ENCODE measurements around the gene ITGB7. TPM values are rescaled to one million over a fixed set of nuclear protein-coding genes. Genes with fewer than 3 reads are reported as not detected.

The ITGB7 gene
- total RNA-seq, 2 experiments from 2014 or later: 621 to 702 TPM

DNA sequence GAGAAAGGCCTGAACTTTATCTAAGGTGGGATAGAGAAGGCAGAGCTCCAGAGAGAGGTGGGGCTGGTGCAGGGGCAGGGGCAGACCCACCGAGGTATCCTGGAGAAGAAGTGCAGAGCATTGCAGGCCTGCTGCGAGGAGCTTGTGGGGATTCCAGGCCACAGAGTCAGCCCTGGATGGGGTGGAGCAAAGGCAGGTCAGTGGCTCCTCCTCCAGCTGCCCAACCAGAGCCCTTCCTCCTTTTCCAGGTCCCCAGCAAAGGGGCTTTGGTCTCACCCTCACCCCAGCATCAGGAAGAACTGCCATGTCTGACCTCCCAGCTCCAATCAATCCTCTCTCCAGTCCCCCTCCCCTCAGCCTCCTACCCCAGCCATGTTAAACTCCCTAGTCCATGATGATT is 46.4 kb downstream of the ITGB7 start:
- CTCF ChIA-PET: interaction anchor here (0.7 to 5.1 kb wide), 24 partner anchors 12 to 163 kb away, joined by 3 to 33 read pairs (median 5); partner anchors contain the start of genes AAAS, CSAD, EIF4B and ITGB7
- Mint-ChIP-seq H3K4me3 (no peak overlapping the region), H3K36me3 (ENCODE audit: low read depth) (peaks cover 2% of the 10 kb centered on the region), H3K27me3 (no peaks in the 10 kb centered on the region), H3K9me3 (no peaks in the 10 kb centered on the region), H3K4me1 (peaks cover 9% of the 10 kb centered on the region), H3K27ac (no peak overlapping the region)
- POLR2A ChIA-PET: no interaction called here
- DNase-seq: no peak

DNA sequence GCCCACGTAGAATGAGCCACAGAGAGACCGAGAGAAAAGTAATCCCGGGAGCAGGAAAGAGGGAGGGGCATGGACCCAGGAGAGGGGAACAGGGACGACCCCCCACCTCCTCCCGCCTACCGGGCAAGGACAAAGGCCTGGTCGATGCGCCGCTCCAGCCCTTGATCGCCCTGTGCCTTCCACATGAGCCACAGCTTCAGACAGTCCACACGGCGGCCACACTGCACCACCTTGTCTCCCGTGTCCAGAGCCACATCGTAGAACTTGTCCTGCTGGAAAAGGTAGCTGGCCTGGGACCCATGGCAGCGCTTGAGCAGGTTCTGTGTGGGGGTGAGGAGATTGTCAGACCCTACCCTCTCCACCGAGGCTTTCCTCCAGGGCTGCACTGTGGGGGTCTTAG is 47.1 kb downstream of the ITGB7 start:
- H3K36me3 Mint-ChIP-seq (ENCODE audit: low read depth): peaks cover 2% of the 10 kb centered on the region
- peak overlapping the region; percentile 26 for H3K27ac Mint-ChIP-seq
- CTCF ChIA-PET: interaction anchor here (0.7 to 5.1 kb wide), 38 partner anchors 9 to 185 kb away, joined by 3 to 33 read pairs (median 5); partner anchors contain the start of genes AAAS, CSAD, ITGB7 and SOAT2
- no peak overlapping the region for H3K4me3 Mint-ChIP-seq
- no peaks in the 10 kb centered on the region for H3K9me3 Mint-ChIP-seq
- H3K27me3 Mint-ChIP-seq: no peaks in the 10 kb centered on the region
- no peak for DNase-seq
- POLR2A ChIA-PET: no interaction called here
- peaks cover 9% of the 10 kb centered on the region for H3K4me1 Mint-ChIP-seq

DNA sequence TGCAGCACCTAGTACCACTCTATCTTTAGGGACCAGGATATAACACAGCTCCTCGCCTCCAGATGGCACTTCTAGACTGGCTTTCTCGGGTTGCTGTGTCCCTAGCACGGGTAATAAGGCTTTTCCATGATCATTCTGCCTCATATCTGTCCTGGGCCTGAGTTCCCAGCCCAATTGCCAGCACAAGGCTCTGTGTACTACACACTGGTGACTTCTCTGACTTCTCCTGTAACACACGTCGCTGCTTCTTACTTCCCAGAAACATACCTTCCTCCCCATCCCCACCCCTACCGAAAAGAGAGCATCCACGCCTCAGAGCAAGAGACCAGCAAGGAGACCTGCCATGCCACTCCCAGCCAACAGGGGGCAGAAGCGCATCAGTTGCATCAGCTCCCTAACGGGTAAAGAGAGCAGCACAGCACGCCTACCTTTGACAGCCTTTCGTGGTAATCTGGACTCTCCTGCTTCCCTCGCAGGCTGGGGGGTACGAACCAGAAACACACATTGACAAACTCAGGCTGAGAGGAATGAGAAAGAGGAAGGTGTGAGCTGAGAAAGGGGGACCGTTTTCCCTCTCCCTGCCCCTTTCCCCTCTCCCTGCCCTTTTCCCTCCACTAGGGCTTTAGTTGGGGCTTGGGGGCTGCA is 47.7 kb downstream of the ITGB7 start:
- DNase-seq: peak; percentile 93
- H3K27me3 Mint-ChIP-seq: no peaks in the 10 kb centered on the region
- H3K27ac Mint-ChIP-seq: peak overlapping the region; percentile 26
- POLR2A ChIA-PET: no interaction called here
- CTCF ChIA-PET: interaction anchor here (0.6 to 5.1 kb wide), 38 partner anchors 8 to 186 kb away, joined by 3 to 33 read pairs (median 5); partner anchors contain the start of genes AAAS, CSAD, SOAT2 and SPRYD3
- peaks cover 2% of the 10 kb centered on the region for H3K36me3 Mint-ChIP-seq (ENCODE audit: low read depth)
- no peak overlapping the region for H3K4me3 Mint-ChIP-seq
- peaks cover 9% of the 10 kb centered on the region for H3K4me1 Mint-ChIP-seq
- no peaks in the 10 kb centered on the region for H3K9me3 Mint-ChIP-seq

DNA sequence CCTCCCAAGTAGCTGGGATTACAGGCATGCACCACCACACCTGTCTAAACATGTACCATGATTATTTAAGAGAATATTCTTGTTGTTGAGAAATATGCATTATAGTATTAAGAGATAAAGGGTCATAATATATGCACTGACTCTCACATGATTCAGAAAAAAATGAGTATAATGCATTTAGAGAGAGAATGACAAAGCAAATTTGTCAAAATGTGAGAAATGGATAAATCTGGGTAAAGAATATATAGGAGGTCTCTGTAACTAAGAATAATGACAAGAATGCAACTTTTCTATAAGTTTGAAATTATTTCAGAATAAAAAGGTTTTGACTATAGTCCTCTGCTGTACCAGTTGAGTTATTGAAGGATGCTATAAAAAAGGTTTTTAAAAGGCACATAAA is 54.7 kb downstream of the ITGB7 start:
- Mint-ChIP-seq H3K27ac (no peak overlapping the region), H3K36me3 (ENCODE audit: low read depth) (no peaks in the 10 kb centered on the region), H3K4me1 (peaks cover 1% of the 10 kb centered on the region), H3K27me3 (peaks cover 2% of the 10 kb centered on the region), H3K4me3 (no peak overlapping the region), H3K9me3 (no peaks in the 10 kb centered on the region)
- ChIA-PET CTCF (no interaction called here), POLR2A (no interaction called here)
- DNase-seq: no peak

DNA sequence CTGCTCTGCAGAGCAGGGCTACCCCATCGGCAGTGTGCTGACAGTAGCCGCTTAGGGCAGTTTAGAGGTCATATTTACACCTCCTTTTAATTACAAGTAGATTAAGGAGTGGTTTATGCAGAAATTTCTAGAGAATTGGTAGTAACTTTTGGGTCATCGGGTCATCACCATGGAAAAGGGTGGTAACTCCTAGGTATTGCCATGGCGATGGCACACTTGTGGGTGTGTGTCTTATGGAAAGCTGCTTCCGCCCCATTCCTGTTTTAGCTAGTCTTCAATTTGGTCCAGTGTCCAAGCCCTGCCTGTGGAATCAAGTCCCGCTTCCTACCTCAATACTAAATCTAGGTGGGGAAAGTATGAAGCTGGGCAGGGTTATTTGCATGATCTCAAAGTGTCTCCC is 56.0 kb downstream of the ITGB7 start:
- H3K4me3 Mint-ChIP-seq: no peak overlapping the region
- H3K4me1 Mint-ChIP-seq: no peaks in the 10 kb centered on the region
- H3K27me3 Mint-ChIP-seq: peaks cover 2% of the 10 kb centered on the region
- H3K27ac Mint-ChIP-seq: no peak overlapping the region
- DNase-seq: no peak
- ChIA-PET CTCF (interaction anchor here (0.5 to 1.1 kb wide), 3 partner anchors 8 to 126 kb away, joined by 4 read pairs; no protein-coding TSS in a partner anchor), POLR2A (no interaction called here)
- H3K9me3 Mint-ChIP-seq: no peaks in the 10 kb centered on the region
- H3K36me3 Mint-ChIP-seq (ENCODE audit: low read depth): no peaks in the 10 kb centered on the region

DNA sequence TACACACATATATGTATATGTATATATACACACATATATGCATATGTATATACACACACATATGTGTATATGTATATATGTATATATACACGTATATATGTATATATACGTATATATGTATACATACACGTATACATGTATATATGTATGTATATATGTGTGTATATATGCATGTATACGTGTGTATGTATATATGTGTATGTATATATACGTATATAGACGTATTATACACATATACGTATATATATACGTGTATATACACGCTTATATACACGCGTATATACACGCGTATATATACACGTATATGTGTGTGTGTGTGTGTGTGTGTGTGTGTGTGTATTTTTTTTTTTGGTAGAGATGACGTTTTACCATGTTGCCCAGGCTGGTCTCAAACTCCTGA is 59.4 kb downstream of the ITGB7 start:
- peaks cover 6% of the 10 kb centered on the region for H3K27me3 Mint-ChIP-seq
- no peaks in the 10 kb centered on the region for H3K9me3 Mint-ChIP-seq
- H3K4me3 Mint-ChIP-seq: no peak overlapping the region
- H3K36me3 Mint-ChIP-seq (ENCODE audit: low read depth): no peaks in the 10 kb centered on the region
- no peaks in the 10 kb centered on the region for H3K4me1 Mint-ChIP-seq
- H3K27ac Mint-ChIP-seq: no peak overlapping the region
- no peak for DNase-seq
- CTCF ChIA-PET: no interaction called here
- POLR2A ChIA-PET: no interaction called here

DNA sequence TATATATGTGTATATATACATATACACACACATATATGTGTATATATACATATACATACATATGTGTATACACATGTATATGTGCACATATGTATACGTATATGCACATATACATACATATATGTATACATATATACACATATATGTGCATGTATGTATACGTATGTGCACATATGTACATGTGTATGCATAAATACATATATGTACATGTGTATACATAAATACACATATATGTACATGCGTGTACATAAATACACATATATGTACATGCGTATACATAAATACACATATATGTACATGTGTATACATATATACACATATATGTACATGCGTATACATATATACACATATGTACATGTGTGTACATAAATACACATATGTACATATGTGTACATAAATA is 59.9 kb downstream of the ITGB7 start:
- H3K27me3 Mint-ChIP-seq: peaks cover 7% of the 10 kb centered on the region
- no peak for DNase-seq
- no peak overlapping the region for H3K27ac Mint-ChIP-seq
- H3K36me3 Mint-ChIP-seq (ENCODE audit: low read depth): no peaks in the 10 kb centered on the region
- no peaks in the 10 kb centered on the region for H3K4me1 Mint-ChIP-seq
- H3K9me3 Mint-ChIP-seq: no peaks in the 10 kb centered on the region
- ChIA-PET POLR2A (no interaction called here), CTCF (interaction anchor here (0.6 kb wide), 1 partner anchor 281 kb away, joined by 3 read pairs; no protein-coding TSS in a partner anchor)
- H3K4me3 Mint-ChIP-seq: no peak overlapping the region

DNA sequence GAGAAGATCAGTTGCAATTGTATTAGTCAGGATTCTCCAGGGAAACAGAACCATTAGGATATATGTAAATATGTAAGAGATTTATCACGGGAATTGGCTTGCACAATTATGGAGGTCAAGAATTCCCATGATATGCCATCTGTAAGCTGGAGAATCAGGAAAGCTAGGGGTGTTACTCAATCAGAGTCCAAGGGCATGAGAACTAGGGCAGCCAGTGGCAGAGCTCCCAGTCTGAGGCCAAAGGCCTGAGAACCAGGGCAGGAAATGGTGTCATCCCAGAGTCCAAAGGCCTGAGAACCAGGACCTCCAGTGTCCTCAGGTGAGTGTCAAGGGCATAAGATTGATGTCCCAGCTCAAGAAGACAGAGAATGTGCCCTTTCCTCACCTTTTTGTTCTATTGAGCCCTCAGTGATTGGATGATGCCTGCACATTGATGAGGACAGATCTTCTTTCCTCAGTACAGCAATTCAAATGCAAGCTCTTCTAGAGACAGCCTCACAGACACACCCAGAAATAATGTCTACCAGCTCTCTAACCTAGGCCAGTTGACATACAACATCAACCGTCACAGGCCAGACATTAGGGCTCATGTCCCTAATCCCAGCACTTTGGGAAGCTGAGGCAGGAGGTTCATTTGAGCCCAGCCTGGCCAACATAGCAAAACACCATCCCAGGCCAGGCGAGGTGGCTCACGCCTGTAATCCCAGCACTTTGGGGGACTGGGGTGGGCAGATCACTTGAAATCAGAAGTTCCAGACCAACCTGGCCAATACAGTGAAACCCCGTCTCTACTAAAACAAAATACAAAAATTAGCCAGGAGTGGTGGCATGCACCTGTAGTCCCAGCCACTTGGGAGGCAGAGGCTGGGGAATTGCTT is 61.4 kb downstream of the ITGB7 start:
- no peaks in the 10 kb centered on the region for H3K36me3 Mint-ChIP-seq (ENCODE audit: low read depth)
- no peak overlapping the region for H3K4me3 Mint-ChIP-seq
- H3K4me1 Mint-ChIP-seq: no peaks in the 10 kb centered on the region
- no peaks in the 10 kb centered on the region for H3K9me3 Mint-ChIP-seq
- no peak overlapping the region for H3K27ac Mint-ChIP-seq
- ChIA-PET POLR2A (no interaction called here), CTCF (interaction anchor here (0.6 to 0.8 kb wide), 3 partner anchors 35 to 80 kb away, joined by 3 to 4 read pairs (median 3); partner anchors contain the start of genes CSAD and ZNF740)
- DNase-seq: no peak
- peaks cover 9% of the 10 kb centered on the region for H3K27me3 Mint-ChIP-seq

DNA sequence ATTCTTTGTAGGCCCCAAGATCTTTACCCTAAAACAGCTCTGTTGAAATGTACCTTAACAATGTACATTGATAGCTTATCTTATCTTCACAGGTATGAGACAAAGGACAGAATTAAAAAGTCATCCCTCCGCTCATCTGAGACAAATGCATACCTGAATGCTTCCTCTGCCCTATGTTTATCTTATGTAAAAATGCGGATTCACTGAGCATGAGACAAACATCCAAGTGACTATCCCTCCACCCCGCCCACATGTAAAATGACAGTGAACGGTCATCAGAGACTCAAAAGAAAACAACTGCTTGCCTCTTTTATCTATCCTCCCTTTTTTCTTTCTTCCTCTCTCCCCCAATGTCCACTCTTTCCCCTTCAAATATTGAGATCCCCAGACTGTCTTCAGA is 63.7 kb downstream of the ITGB7 start:
- H3K9me3 Mint-ChIP-seq: peaks cover 9% of the 10 kb centered on the region
- no peaks in the 10 kb centered on the region for H3K4me1 Mint-ChIP-seq
- H3K4me3 Mint-ChIP-seq: no peak overlapping the region
- DNase-seq: no peak
- ChIA-PET CTCF (interaction anchor here (1.0 kb wide), 1 partner anchor 23 kb away, joined by 4 read pairs; no protein-coding TSS in a partner anchor), POLR2A (no interaction called here)
- no peak overlapping the region for H3K27ac Mint-ChIP-seq
- H3K36me3 Mint-ChIP-seq (ENCODE audit: low read depth): no peaks in the 10 kb centered on the region
- H3K27me3 Mint-ChIP-seq: peaks cover 12% of the 10 kb centered on the region

Other genes with a start within 250 kb of the ITGB7 start
- 100 to 1,000 TPM; 385 to 474 TPM for gene EIF4B, start 200.8 kb downstream of the ITGB7 start, total RNA-seq
- gene TNS2, start 157.2 kb downstream of the ITGB7 start, total RNA-seq: 1 to 10 TPM in 1 of 2 experiments, under 1 TPM in 1; 0.92 to 1.8 TPM
- 10 to 100 TPM; 19.0 to 20.2 TPM for gene SPRYD3, start 127.9 kb downstream of the ITGB7 start, total RNA-seq
- gene IGFBP6, start 109.6 kb downstream of the ITGB7 start, total RNA-seq: under 1 TPM in 1 of 2 experiments, not detected in 1; 0.37 TPM
- 1 to 10 TPM; 1.0 to 1.7 TPM for gene SOAT2, start 103.8 kb downstream of the ITGB7 start, total RNA-seq
- gene ZNF740, start 26.5 kb downstream of the ITGB7 start, total RNA-seq: 10 to 100 TPM; 38.9 to 44.1 TPM
- gene CSAD, start 26.3 kb downstream of the ITGB7 start, total RNA-seq: 10 to 100 TPM; 33.3 to 34.7 TPM
- 10 to 100 TPM; 58.3 to 59.7 TPM for gene RARG, start 25.0 kb upstream of the ITGB7 start, total RNA-seq
- 100 to 1,000 TPM; 107 to 125 TPM for gene ESPL1, start 61.0 kb upstream of the ITGB7 start, total RNA-seq
- gene PFDN5, start 88.3 kb upstream of the ITGB7 start, total RNA-seq: 100 to 1,000 TPM; 305 to 335 TPM
- gene MYG1, start 92.4 kb upstream of the ITGB7 start, total RNA-seq: 10 to 100 TPM; 47.9 to 56.4 TPM
- gene AAAS, start 114.4 kb upstream of the ITGB7 start, total RNA-seq: 10 to 100 TPM; 59.1 to 63.0 TPM
- gene SP7, start 129.1 kb upstream of the ITGB7 start, total RNA-seq: not detected
- 10 to 100 TPM; 94.8 to 99.3 TPM for gene SP1, start 172.9 kb upstream of the ITGB7 start, total RNA-seq
- gene AMHR2, start 216.6 kb upstream of the ITGB7 start, total RNA-seq: not detected
- gene PRR13, start 234.5 kb upstream of the ITGB7 start, total RNA-seq: 100 to 1,000 TPM; 223 to 229 TPM
- gene PCBP2, start 244.9 kb upstream of the ITGB7 start, total RNA-seq: 100 to 1,000 TPM; 882 to 943 TPM